ENCODE data around the gene SERP2.

Gene SERP2

DNA sequence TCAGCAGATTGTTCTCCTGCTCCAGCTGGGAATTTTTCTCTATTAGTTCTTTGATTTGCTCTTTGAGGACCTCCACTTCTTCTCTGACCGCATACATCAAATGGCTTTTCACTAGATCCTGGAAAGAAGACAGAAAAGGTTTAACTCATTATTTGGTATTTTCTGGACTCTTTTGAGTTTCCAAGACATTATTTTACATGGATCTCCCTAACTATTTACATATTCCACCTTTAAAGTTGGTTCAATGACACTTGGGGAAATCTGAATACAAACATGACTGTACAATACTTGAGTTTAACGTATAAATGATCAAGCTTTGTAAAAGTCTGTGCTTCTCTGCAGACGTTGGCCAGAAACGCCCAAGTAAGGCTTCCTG, 61.1 kb downstream of the SERP2 start:
- DNase-seq (ENCODE audit: low spot score), result no peak

DNA sequence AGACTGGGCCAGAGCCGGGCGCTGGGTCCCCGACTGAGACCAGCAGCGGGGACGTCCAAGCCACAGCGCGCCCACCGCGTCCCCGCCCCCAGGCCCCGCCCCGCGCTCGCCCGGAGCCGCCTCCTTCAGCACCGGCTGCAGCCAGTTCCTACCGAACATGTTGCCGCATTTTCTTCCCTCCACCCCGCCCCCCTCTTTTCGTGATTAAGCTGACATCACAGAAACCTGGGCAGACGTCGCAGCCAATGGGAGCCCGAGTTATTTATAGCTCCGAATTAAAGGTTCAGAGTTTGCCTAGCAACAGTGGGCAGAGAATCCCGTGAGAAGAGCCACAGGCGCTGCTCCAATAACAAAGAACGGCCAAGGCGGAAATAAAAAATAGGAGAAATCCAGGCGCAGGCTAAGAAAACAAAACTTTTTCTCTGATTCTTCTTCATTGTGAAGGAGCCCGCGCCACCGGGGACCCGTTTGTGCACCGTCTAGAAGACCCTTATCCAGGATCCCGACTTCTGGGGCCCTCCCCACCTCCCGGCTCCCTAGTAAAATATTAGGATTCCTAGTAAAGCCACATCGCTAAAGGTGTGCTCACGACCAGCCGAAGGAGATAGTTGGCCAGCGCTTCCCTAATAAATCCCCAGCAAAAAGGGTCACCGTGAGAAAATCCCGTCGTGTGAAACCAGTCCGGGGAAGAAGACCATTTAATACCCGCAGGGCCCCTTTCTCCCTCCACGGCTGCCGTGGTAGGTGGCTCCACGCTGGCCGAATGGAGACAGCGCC, 61.7 kb downstream of the SERP2 start:
- peak; percentile 98 for DNase-seq (ENCODE audit: low spot score)

DNA sequence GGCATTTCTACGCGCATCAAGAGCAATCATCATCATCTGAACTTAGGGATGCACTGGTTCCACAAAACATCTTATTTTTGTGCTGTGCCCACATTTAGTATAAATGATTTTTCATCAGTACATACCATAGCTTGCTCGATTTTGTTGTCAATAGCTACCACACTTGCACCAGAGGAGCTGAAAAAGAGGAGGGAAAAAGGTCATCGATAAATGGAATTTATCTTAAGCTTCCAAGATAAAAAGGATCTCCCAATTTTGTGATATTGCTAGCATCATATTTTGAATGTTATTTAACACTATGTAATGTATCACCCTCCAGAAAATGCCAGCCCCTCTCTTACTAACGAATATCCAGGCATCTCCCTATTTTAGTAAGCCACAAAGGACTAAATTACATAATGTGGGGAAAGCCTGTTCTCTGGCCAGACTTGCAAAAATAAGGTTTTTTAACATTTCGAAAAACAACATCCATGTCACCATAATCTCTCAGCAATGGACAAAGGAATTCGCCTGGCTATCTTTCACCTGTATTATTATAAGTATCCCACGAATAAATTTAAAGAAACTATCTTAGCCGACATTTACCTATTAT, 62.4 kb downstream of the SERP2 start:
- no peak for DNase-seq (ENCODE audit: low spot score)

DNA sequence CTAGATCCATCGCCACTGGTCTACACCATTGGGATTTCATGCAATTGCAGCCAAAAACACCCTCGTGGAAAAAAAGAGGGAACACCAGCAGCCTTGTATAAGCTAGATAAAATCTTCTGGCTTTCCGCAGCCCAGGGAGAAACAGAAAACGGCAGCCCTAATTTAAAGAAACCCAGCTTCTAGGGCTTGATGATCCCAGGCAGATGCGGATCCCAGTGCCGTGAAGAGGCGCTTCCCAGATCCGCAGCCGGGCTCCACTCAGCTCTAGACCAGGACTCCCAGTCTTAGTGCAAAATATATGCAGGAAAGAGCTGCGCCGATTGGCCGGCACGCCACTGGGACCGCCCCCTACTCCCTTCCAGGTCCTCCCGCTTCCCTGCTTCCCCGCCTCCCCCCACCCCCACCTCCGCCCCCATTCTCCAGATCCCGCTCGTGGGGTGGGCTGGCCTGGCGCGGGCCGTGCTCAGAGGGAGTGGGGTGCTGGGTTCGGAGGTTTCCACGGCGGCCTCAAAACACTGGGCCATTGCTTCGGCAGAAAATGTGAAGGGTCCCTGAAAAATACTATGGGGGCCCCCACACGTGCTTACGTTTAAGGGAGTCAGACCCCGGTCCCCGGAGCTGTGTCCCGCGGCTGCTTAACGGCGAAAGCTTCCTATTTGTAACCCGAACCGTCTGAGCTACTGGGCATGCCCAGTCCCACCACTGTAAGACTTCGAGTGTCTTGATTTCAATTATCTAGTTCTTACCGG, 63.1 kb downstream of the SERP2 start:
- peak; percentile 95 for DNase-seq (ENCODE audit: low spot score)

DNA sequence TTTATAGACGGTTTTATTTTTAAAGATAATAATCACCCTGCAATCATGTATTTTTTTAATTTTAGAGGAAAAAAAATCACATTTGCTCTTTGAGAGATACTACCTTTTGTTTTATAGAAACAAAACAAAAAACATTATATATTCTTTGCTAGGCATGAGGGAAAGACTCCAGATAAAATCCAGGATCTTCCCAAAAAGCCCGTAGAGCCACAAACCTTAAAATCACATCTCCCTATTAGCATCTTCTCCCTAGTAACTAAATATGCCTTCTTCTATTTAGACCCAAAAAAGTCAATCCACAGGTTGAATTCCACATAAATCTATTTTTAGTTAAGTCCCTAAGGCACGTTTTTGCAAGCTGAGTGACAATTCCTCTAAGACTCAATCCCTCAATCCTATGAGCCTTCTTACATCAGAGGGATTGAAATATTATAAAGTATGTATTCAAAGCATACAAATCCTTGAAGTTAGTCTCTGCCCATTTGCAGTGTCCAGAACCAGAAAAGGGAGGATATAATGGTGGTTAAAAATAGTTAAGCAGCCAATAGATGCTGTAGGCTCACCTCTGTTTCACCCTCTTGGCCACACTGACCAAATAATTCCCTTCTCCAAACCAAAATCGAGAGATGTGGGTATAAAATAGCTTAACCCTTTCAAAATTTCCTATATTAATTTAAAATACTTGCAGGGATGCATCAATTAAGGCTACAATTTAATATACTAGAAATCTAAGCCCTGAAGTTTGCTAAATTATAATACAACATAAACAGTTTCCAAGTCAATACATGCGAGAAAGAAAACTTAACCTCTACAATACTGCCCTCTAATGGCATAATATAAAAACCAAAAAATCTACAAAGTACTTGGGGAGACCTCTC, 64.0 kb downstream of the SERP2 start:
- peak; percentile 54 for DNase-seq (ENCODE audit: low spot score)

DNA sequence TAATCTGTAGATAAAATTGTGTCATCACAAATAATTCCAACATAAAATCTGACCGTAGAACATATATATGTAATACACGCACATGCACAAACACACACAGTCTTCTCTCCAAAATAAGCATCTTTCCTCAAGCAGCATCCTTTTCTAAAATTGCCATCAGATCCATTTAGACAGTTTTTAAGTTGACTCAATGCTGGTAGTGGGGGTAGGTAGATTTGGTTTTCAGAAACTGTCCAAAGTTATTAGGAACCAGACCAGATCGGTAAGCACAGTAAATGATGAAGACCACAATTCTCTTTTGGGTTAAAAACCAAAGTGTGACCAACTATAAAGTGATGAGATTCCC, 64.6 kb downstream of the SERP2 start:
- DNase-seq (ENCODE audit: low spot score), result no peak

DNA sequence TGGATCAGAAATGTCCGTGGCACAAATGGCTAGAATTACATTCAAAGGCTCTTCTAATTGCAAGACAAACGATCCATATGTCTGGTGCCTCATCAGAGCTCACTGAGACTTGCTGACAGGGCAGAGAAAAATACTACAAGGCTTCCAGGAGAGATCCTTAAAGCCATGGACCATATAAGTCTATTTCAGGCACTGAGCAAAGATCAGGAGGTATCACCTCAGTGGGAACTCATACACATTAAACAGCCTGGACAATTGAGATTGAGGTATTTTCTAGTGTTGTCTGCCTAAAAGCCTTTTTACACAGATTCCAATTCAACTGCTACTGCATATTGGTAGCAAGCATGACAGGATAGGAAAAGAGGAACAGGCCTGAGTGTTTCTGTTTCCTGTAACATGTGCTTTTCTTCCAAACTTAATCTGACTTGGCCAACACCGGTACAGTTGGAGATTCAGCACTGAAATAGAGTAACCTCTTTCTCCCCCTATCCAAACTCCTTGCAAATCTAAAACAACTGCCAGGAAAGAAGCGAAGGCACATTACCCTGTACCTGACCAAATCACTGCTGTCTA, 65.9 kb downstream of the SERP2 start:
- DNase-seq (ENCODE audit: low spot score), result no peak

DNA sequence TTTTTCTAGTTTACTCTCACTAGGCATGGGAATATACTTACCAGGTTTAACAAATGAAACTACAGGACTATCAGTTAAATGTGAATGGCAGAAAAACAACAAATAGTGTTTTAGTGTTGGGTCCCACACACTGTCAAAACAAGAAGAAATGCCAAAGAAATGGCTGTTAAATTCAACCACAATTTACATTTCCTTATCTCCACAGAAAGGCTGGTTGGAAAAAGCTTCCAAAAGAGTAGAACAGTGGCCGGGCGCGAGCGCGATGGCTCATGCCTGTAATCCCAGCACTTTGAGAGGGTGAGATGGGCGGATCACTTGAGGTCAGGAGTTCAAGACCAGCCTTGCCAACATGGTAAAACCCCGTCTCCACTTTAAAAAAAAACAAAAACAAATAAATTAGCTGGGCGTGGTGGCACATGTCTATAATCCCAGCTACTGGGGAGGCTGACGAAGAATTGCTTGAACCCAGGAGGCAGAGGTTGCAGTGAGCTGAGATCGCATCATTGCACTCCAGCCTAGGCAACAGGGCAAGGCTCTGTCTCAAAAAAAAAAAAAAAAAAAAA, 66.5 kb downstream of the SERP2 start:
- no peak for DNase-seq (ENCODE audit: low spot score)

All from SK-N-DZ (cell line).